Astrocyte (in vitro differentiated cells and primary cell): ENCODE measurements around the gene HRH4. TPM values are rescaled to one million over a fixed set of nuclear protein-coding genes. Genes with fewer than 3 reads are reported as not detected.

ENCODE experiments used
- DNase-seq: peaks from one replicate; pipeline ENCODE4 v3.0.0-alpha.2; 2010; ENCODE audit warnings: low read depth
- FAIRE-seq: peaks from 2 replicates; lab custom pipeline; 2011; peaks lifted over from hg19 to GRCh38; lab: Jason Lieb, UNC
- H2AFZ ChIP-seq: 2 replicates; pipeline ENCODE4 v1.6.0; 2012; ENCODE audit warnings: low read depth, low read length, inconsistent platforms
- H3K27ac ChIP-seq: 2 replicates; pipeline ENCODE4 v1.5.1; 2011; ENCODE audit warnings: low read depth, low read length, inconsistent platforms
- H3K27me3 ChIP-seq: 2 replicates; pipeline ENCODE4 v1.6.0; 2011; ENCODE audit warnings: low read length, inconsistent platforms; ENCODE audit not compliant: insufficient read depth
- H3K36me3 ChIP-seq: 2 replicates; pipeline ENCODE4 v1.5.1; 2011; ENCODE audit warnings: low read length, inconsistent platforms; ENCODE audit not compliant: insufficient read depth
- H3K4me1 ChIP-seq: 2 replicates; pipeline ENCODE4 v1.5.1; 2011; ENCODE audit warnings: low read length, inconsistent platforms; ENCODE audit not compliant: insufficient read depth
- H3K4me2 ChIP-seq: 2 replicates; pipeline ENCODE4 v1.6.0; 2012; ENCODE audit warnings: low read length, inconsistent platforms
- H3K4me3 ChIP-seq: 2 replicates; pipeline ENCODE4 v1.5.1; 2011; ENCODE audit warnings: low read depth, mild to moderate bottlenecking, low read length, inconsistent platforms; ENCODE audit not compliant: insufficient read depth
- H3K79me2 ChIP-seq: 2 replicates; pipeline ENCODE4 v1.6.0; 2012; ENCODE audit warnings: mild to moderate bottlenecking, low read length, inconsistent platforms; ENCODE audit not compliant: insufficient read depth
- H3K9ac ChIP-seq: 2 replicates; pipeline ENCODE4 v1.6.0; 2012; ENCODE audit warnings: mild to moderate bottlenecking, low read length, inconsistent platforms
- H3K9me3 ChIP-seq: 2 replicates; pipeline ENCODE4 v1.5.1; 2012; ENCODE audit warnings: low read depth, mild to moderate bottlenecking, low read length, inconsistent platforms; ENCODE audit not compliant: insufficient read depth
- H4K20me1 ChIP-seq: 2 replicates; pipeline ENCODE4 v1.6.0; 2012; ENCODE audit warnings: low read length, inconsistent platforms; ENCODE audit not compliant: insufficient read depth
- H3K27ac Mint-ChIP-seq: one replicate; pipeline ENCODE4 v1.8.0; 2021; ENCODE audit warnings: mild to moderate bottlenecking, mixed read lengths; ENCODE audit not compliant: unreplicated experiment
- H3K27me3 Mint-ChIP-seq: one replicate; pipeline ENCODE4 v1.8.0; 2021; ENCODE audit warnings: low read depth, mixed read lengths; ENCODE audit not compliant: unreplicated experiment
- H3K36me3 Mint-ChIP-seq: one replicate; pipeline ENCODE4 v1.8.0; 2021; ENCODE audit warnings: low read depth, mixed read lengths; ENCODE audit not compliant: unreplicated experiment
- H3K4me1 Mint-ChIP-seq: one replicate; pipeline ENCODE4 v1.8.0; 2021; ENCODE audit warnings: low read depth, mixed read lengths; ENCODE audit not compliant: unreplicated experiment
- H3K4me3 Mint-ChIP-seq: one replicate; pipeline ENCODE4 v1.8.0; 2021; ENCODE audit warnings: mild to moderate bottlenecking, moderate library complexity, mixed read lengths; ENCODE audit not compliant: unreplicated experiment
- H3K9me3 Mint-ChIP-seq: one replicate; pipeline ENCODE4 v1.8.0; 2021; ENCODE audit warnings: mild to moderate bottlenecking, mixed read lengths; ENCODE audit not compliant: unreplicated experiment
- CTCF ChIP-seq: IDR thresholded peaks from 2 replicates; pipeline ENCODE4 v1.5.1; 2011; ENCODE audit warnings: low read depth, mild to moderate bottlenecking, inconsistent platforms, low read length, moderate library complexity; ENCODE audit not compliant: insufficient read depth
- EZH2 ChIP-seq: IDR thresholded peaks from 2 replicates; pipeline ENCODE4 v1.6.1; 2012; ENCODE audit warnings: mild to moderate bottlenecking, low read length, inconsistent platforms; ENCODE audit not compliant: insufficient read depth
- total RNA-seq: library from RNA; stranded (reverse); gene quantifications from 2 replicates; pipeline ENCODE4 v1.2.1, GENCODE V29; 2021

Gene HRH4
- total RNA-seq, 1 donor from 2014 or later = 0.25 TPM

GRCh38 chr18:24475926-24476589 lies 15.6 kb downstream of the HRH4 start:
- no peak overlapping the region for H3K27ac Mint-ChIP-seq
- no peak for FAIRE-seq
- peaks cover 2% of the 10 kb centered on the region for H3K27me3 Mint-ChIP-seq
- H4K20me1 ChIP-seq = no peaks in the 10 kb centered on the region
- H3K4me1 ChIP-seq = no peaks in the 10 kb centered on the region
- no peak overlapping the region for H3K27ac ChIP-seq
- H3K9me3 ChIP-seq = no peaks in the 10 kb centered on the region
- H3K9me3 Mint-ChIP-seq = peaks cover 2% of the 10 kb centered on the region
- peaks cover 5% of the 10 kb centered on the region for H3K4me1 Mint-ChIP-seq
- no peaks in the 10 kb centered on the region for H3K27me3 ChIP-seq
- no peak overlapping the region for H3K9ac ChIP-seq
- no peak for DNase-seq
- no peak overlapping the region for H3K4me3 Mint-ChIP-seq
- no peaks in the 10 kb centered on the region for H3K79me2 ChIP-seq
- no peak overlapping the region for H2AFZ ChIP-seq
- no peak overlapping the region for H3K4me2 ChIP-seq
- peaks cover 3% of the 10 kb centered on the region for H3K36me3 Mint-ChIP-seq
- H3K36me3 ChIP-seq = no peaks in the 10 kb centered on the region
- no peak overlapping the region for H3K4me3 ChIP-seq
- TF ChIP-seq EZH2 = no peak
- no peak for TF ChIP-seq CTCF

- H2AFZ ChIP-seq = no peak overlapping the region
- H3K4me2 ChIP-seq = no peak overlapping the region
- FAIRE-seq = no peak
- H3K4me1 Mint-ChIP-seq = no peaks in the 10 kb centered on the region
- no peaks in the 10 kb centered on the region for H3K4me1 ChIP-seq
- no peaks in the 10 kb centered on the region for H3K36me3 ChIP-seq
- H3K4me3 Mint-ChIP-seq = no peak overlapping the region
- no peak overlapping the region for H3K4me3 ChIP-seq
- no peak for DNase-seq
- no peak overlapping the region for H3K27ac ChIP-seq
- no peaks in the 10 kb centered on the region for H3K79me2 ChIP-seq
- peaks cover 2% of the 10 kb centered on the region for H3K27me3 Mint-ChIP-seq
- H3K9me3 Mint-ChIP-seq = peaks cover 4% of the 10 kb centered on the region
- H3K27me3 ChIP-seq = no peaks in the 10 kb centered on the region
- no peak overlapping the region for H3K9ac ChIP-seq
- no peak overlapping the region for H3K27ac Mint-ChIP-seq
- H3K36me3 Mint-ChIP-seq = peaks cover 3% of the 10 kb centered on the region
- H3K9me3 ChIP-seq = no peaks in the 10 kb centered on the region
- no peaks in the 10 kb centered on the region for H4K20me1 ChIP-seq
- TF ChIP-seq EZH2 (no peak), CTCF (no peak)
Measured at GRCh38 chr18:24479371-24479770, 18.9 kb downstream of the HRH4 start.

GRCh38 chr18:24482821-24483220 lies 22.4 kb downstream of the HRH4 start:
- Histone ChIP-seq H3K27me3 (peaks cover 7% of the 10 kb centered on the region), H3K4me2 (no peak overlapping the region), H4K20me1 (no peaks in the 10 kb centered on the region), H3K4me3 (no peak overlapping the region), H3K9me3 (no peaks in the 10 kb centered on the region), H3K9ac (no peak overlapping the region), H3K36me3 (no peaks in the 10 kb centered on the region), H2AFZ (no peak overlapping the region), H3K4me1 (no peaks in the 10 kb centered on the region), H3K79me2 (no peaks in the 10 kb centered on the region), H3K27ac (no peak overlapping the region)
- DNase-seq (no peak), FAIRE-seq (no peak)
- Mint-ChIP-seq H3K27me3 (no peaks in the 10 kb centered on the region), H3K4me3 (no peak overlapping the region), H3K9me3 (peaks cover 4% of the 10 kb centered on the region), H3K27ac (no peak overlapping the region), H3K4me1 (no peaks in the 10 kb centered on the region), H3K36me3 (no peaks in the 10 kb centered on the region)
- TF ChIP-seq EZH2 (no peak), CTCF (no peak)
